Upper lobe of left lung (tissue), 6 donors: Measurements from ENCODE around the gene NLRP11. TPM values are rescaled to one million over a fixed set of nuclear protein-coding genes. Genes with fewer than 3 reads are reported as not detected.

Source experiments
- ATAC-seq, 2 donors: fragments of 200-7000 bp; cut with Tn5 transposase; one replicate each; pipeline ENCODE4 v1.9.1; 2022; ENCODE audit warnings: mild to moderate bottlenecking in 2 of 2, moderate library complexity in 2 of 2; ENCODE audit not compliant: low FRiP score in 2 of 2
- DNase-seq, 2 donors: peaks; one replicate each; pipeline ENCODE4 v3.0.0-alpha.2; 2019 to 2020
- H3K27ac ChIP-seq, 4 donors: fragments of 200-600 bp; sonication (generic); one replicate each; pipeline ENCODE4 v1.5.1; 2016 to 2019
- H3K27me3 ChIP-seq, 4 donors: fragments of 200-600 bp; sonication (generic); one replicate each; pipeline ENCODE4 v1.5.1; 2017 to 2019
- H3K36me3 ChIP-seq, 4 donors: fragments of 200-600 bp; sonication (generic); one replicate each; pipeline ENCODE4 v1.5.1; 2016 to 2019
- H3K4me1 ChIP-seq, 4 donors: fragments of 200-600 bp; sonication (generic); one replicate each; pipeline ENCODE4 v1.5.1; 2018 to 2019
- H3K4me3 ChIP-seq, 4 donors: fragments of 200-600 bp; sonication (generic); one replicate each; pipeline ENCODE4 v1.5.1; 2017 to 2019; ENCODE audit warnings: mild to moderate bottlenecking in 2 of 4, moderate library complexity in 1 of 4
- H3K9me3 ChIP-seq, 4 donors: fragments of 200-600 bp; sonication (generic); one replicate each; pipeline ENCODE4 v1.5.1; 2018 to 2019
- CTCF ChIP-seq, 6 experiments: fragments of 450-650 bp in 4 of 6; fragments of 200-600 bp in 2 of 6; sonication (generic) in 2 of 6; IDR thresholded peaks; one replicate each; pipeline ENCODE4 v1.5.1; 2016 to 2019; ENCODE audit warnings: antibody characterized with exemption in 6 of 6
- EP300 ChIP-seq, 4 donors: sonication (generic); formaldehyde crosslinking; IDR thresholded peaks; one replicate each; pipeline ENCODE4 v1.5.1; 2017; ENCODE audit warnings: antibody characterized with exemption in 4 of 4, control low read depth in 2 of 4
- POLR2A ChIP-seq, 4 donors: fragments of 450-650 bp; IDR thresholded peaks; one replicate each; pipeline ENCODE4 v1.5.1; 2016 to 2017; ENCODE audit warnings: antibody characterized with exemption in 4 of 4, mild to moderate bottlenecking in 2 of 4
- POLR2AphosphoS5 ChIP-seq, 2 donors: sonication (generic); formaldehyde crosslinking; IDR thresholded peaks; one replicate each; pipeline ENCODE4 v1.5.1; 2017; ENCODE audit warnings: antibody characterized with exemption in 2 of 2
- WGBS, 2 donors: methylation state at CpG; one replicate each; pipeline ENCODE4 v1.1.5; 2017 to 2018; 5-methylcytosine and 5-hydroxymethylcytosine counted together
- total RNA-seq, 6 donors: library from RNA; depleted of rRNA in 4 of 6; stranded (reverse); fragments of >200 nt in 4 of 6; gene quantifications; one replicate each; pipeline versions ENCODE4 v1.1.0 to v1.2.1, GENCODE V29; 2016 to 2021
- donor health status: DM: no; HTN: no; CAD: no; lungs with moderate emphysema.
- donor health status: DM: no; HTN: yes; CAD: no; lungs with severe emphysema.

Gene NLRP11
- total RNA-seq, 6 donors from 2014 or later: not detected

DNA sequence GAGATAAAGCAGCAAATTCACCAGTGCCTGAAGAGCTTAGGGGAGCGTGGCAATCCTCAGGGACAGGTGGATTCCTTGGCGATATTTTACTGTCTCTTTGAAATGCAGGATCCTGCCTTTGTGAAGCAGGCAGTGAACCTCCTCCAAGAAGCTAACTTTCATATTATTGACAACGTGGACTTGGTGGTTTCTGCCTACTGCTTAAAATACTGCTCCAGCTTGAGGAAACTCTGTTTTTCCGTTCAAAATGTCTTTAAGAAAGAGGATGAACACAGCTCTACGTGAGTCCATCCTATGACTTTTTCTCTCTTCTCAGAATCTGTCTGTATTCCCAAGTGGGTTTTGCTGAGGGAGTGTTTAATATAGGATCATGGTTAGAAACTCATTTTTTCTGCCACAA is 27.2 kb upstream of the NLRP11 start:
- H3K27me3 ChIP-seq: no peaks in the 10 kb centered on the region
- H3K36me3 ChIP-seq: no peaks in the 10 kb centered on the region
- no peak for TF ChIP-seq POLR2AphosphoS5 (IDR thresholded peaks at IDR 0.05)
- no peak for TF ChIP-seq POLR2A (IDR thresholded peaks at IDR 0.05)
- TF ChIP-seq EP300 (IDR thresholded peaks at IDR 0.05): no peak
- TF ChIP-seq CTCF (IDR thresholded peaks at IDR 0.05): no peak
- WGBS, 2 donors: 61 to 65% methylated on average over 5 of the region's 5 CpGs
- no peak overlapping the region for H3K27ac ChIP-seq
- no peaks in the 10 kb centered on the region for H3K9me3 ChIP-seq
- H3K4me1 ChIP-seq: no peaks in the 10 kb centered on the region
- H3K4me3 ChIP-seq: no peak overlapping the region
- DNase-seq: no peak
- no peak for ATAC-seq

DNA sequence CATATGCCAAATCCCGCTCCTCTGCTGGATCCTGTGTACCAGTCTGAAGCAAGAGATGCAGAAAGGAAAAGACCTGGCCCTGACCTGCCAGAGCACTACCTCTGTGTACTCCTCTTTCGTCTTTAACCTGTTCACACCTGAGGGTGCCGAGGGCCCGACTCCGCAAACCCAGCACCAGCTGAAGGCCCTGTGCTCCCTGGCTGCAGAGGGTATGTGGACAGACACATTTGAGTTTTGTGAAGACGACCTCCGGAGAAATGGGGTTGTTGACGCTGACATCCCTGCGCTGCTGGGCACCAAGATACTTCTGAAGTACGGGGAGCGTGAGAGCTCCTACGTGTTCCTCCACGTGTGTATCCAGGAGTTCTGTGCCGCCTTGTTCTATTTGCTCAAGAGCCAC is 26.6 kb upstream of the NLRP11 start:
- Histone ChIP-seq H3K4me1 (no peaks in the 10 kb centered on the region), H3K27me3 (no peaks in the 10 kb centered on the region), H3K4me3 (no peak overlapping the region), H3K27ac (no peak overlapping the region), H3K9me3 (no peaks in the 10 kb centered on the region), H3K36me3 (no peaks in the 10 kb centered on the region)
- no peak for TF ChIP-seq CTCF (IDR thresholded peaks at IDR 0.05)
- TF ChIP-seq POLR2A (IDR thresholded peaks at IDR 0.05): no peak
- no peak for TF ChIP-seq POLR2AphosphoS5 (IDR thresholded peaks at IDR 0.05)
- DNase-seq: no peak
- no peak for ATAC-seq
- 91% methylated on average over 14 of the region's 14 CpGs for WGBS, 2 donors

GRCh38 chr19:55857974-55858373 is 26.2 kb upstream of the NLRP11 start:
- TF ChIP-seq EP300 (IDR thresholded peaks at IDR 0.05) (no peak), CTCF (IDR thresholded peaks at IDR 0.05) (no peak), POLR2A (IDR thresholded peaks at IDR 0.05) (no peak), POLR2AphosphoS5 (IDR thresholded peaks at IDR 0.05) (no peak)
- Histone ChIP-seq H3K4me1 (no peaks in the 10 kb centered on the region), H3K36me3 (no peaks in the 10 kb centered on the region), H3K27me3 (no peaks in the 10 kb centered on the region), H3K9me3 (no peaks in the 10 kb centered on the region), H3K4me3 (no peak overlapping the region), H3K27ac (no peak overlapping the region)
- WGBS, 2 donors: 91 to 94% methylated on average over 23 of the region's 23 CpGs
- no peak for ATAC-seq
- no peak for DNase-seq

DNA sequence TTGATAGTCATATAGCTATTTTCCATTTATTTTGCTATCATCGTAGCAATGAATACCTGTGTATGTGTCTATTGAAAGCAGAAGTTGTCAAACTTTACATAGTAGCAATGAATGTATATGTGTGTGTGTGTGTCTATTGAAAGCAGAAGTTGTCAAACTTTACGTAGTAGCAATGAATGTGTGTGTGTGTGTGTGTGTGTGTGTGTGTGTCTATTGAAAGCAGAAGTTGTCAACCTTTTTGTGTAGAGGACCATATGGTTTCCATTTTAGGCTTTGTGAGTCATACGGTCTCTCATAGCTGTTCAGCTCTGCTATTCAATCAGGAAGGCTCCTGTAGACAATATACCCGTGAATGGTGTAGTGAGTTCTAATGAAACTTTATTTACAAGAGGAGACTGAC is 25.4 kb upstream of the NLRP11 start:
- no peaks in the 10 kb centered on the region for H3K9me3 ChIP-seq
- H3K4me1 ChIP-seq: no peaks in the 10 kb centered on the region
- no peak overlapping the region for H3K4me3 ChIP-seq
- 57 to 72% methylated on average over 4 of the region's 4 CpGs for WGBS, 2 donors
- H3K36me3 ChIP-seq: no peaks in the 10 kb centered on the region
- DNase-seq (no peak), ATAC-seq (no peak)
- TF ChIP-seq CTCF (IDR thresholded peaks at IDR 0.05) (no peak), EP300 (IDR thresholded peaks at IDR 0.05) (no peak), POLR2A (IDR thresholded peaks at IDR 0.05) (no peak), POLR2AphosphoS5 (IDR thresholded peaks at IDR 0.05) (no peak)
- no peaks in the 10 kb centered on the region for H3K27me3 ChIP-seq
- no peak overlapping the region for H3K27ac ChIP-seq

- WGBS, 2 donors: 73 to 86% methylated on average over 1 of the region's 1 CpG
- no peak overlapping the region for H3K4me3 ChIP-seq
- DNase-seq: no peak
- ATAC-seq: no peak
- no peaks in the 10 kb centered on the region for H3K9me3 ChIP-seq
- TF ChIP-seq EP300 (IDR thresholded peaks at IDR 0.05): no peak
- no peak for TF ChIP-seq POLR2AphosphoS5 (IDR thresholded peaks at IDR 0.05)
- TF ChIP-seq CTCF (IDR thresholded peaks at IDR 0.05): no peak
- TF ChIP-seq POLR2A (IDR thresholded peaks at IDR 0.05): no peak
- no peaks in the 10 kb centered on the region for H3K36me3 ChIP-seq
- H3K27ac ChIP-seq: no peak overlapping the region
- H3K27me3 ChIP-seq: no peaks in the 10 kb centered on the region
- H3K4me1 ChIP-seq: no peaks in the 10 kb centered on the region
Observed at GRCh38 chr19:55855160-55855559, 23.4 kb upstream of the NLRP11 start.
